ENCODE measurements around the gene NEDD4.

DNA sequence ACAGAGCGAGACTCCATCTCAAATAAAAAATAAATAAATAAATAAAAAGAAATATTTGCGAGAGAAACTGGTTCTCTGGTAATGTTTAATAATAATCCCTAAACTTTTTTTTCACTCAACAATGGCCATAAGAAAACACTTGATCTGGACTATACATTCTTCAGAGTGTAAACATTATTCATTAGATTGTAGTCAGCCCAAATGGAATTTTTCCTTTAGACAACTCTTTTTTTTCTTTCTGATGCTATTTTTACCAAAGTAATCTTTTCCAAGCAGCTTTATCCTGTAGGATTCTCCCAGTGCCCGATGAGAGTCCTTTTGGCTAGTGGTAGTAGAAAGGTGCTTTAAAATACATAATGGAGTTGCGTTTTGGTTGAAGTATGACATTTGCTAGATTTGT lies 90.4 kb downstream of the NEDD4 start:
- TF ChIP-seq, protein P1, sequence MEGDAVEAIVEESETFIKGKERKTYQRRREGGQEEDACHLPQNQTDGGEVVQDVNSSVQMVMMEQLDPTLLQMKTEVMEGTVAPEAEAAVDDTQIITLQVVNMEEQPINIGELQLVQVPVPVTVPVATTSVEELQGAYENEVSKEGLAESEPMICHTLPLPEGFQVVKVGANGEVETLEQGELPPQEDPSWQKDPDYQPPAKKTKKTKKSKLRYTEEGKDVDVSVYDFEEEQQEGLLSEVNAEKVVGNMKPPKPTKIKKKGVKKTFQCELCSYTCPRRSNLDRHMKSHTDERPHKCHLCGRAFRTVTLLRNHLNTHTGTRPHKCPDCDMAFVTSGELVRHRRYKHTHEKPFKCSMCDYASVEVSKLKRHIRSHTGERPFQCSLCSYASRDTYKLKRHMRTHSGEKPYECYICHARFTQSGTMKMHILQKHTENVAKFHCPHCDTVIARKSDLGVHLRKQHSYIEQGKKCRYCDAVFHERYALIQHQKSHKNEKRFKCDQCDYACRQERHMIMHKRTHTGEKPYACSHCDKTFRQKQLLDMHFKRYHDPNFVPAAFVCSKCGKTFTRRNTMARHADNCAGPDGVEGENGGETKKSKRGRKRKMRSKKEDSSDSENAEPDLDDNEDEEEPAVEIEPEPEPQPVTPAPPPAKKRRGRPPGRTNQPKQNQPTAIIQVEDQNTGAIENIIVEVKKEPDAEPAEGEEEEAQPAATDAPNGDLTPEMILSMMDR (IDR thresholded peaks at IDR 0.05) = no peak
- no peak for TF ChIP-seq POLR2AphosphoS5 (IDR thresholded peaks at IDR 0.05)

Measured in esophagus muscularis mucosa (tissue), 3 donors.